Measurements from ENCODE around the gene U2SURP.
A peak's percentile ranks its signal among the peaks of the same experiment; 100 is the strongest.

Gene U2SURP

DNA sequence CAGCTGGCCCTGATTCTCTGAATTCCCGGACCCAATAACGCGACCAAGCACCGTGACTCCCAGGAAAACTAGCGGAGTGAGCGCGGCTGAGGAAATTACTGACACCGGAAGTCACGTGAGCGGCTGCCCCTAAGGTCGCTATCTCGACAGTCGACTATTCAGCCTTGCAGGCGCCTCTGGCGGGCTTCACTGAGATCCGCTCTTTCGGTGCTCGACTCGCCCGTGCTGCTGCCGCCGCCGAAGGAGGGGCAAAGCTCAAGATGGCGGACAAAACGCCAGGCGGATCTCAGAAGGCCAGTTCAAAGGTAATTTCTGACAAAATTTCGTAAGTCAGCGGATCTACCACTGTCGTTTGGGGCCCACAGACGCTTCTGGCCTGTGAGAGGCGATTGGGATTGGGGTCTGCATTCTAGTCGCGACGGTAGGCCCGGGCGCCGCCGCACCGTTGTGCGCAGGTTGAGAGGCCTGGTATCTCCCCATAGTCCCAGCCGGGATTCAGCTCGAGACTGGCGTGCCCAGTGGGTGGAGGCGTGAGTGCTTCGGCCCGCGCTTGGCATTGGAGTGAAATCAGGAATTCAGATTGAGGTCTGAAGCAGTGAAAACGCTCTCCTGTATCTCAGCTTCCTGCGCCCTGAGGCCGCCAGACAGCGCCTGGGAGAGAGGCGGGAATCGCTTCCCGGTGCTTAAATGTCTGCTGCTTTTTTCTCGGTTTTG is at the start of gene U2SURP:
U2SURP (plus strand) TSS at position 202 of the 714 bp plus-strand sequence; CDS start at position 261, 59 bp downstream.
- peak; percentile 71 to 98 (median 94) for DNase-seq

DNA sequence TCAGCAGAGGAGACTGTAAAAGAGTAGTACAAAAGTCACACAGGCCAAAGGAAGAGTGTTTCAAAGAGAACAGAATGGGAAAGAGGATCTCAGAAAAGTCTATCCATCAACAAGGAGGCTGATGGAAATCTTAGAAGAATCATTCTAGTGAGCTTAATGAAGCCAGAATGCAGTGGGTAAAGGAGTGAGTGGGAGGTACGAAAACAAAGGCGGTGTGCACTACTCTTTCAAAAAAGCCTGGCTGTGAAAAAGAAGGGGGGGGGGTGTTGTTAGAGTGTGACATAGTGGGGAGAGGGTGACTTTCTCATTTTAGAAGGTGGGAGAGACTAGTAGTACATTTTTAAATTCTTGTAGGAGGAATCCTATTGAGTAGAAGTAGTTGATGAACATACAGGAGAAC is 49.6 kb upstream of the U2SURP start:
- DNase-seq: no peak

DNA sequence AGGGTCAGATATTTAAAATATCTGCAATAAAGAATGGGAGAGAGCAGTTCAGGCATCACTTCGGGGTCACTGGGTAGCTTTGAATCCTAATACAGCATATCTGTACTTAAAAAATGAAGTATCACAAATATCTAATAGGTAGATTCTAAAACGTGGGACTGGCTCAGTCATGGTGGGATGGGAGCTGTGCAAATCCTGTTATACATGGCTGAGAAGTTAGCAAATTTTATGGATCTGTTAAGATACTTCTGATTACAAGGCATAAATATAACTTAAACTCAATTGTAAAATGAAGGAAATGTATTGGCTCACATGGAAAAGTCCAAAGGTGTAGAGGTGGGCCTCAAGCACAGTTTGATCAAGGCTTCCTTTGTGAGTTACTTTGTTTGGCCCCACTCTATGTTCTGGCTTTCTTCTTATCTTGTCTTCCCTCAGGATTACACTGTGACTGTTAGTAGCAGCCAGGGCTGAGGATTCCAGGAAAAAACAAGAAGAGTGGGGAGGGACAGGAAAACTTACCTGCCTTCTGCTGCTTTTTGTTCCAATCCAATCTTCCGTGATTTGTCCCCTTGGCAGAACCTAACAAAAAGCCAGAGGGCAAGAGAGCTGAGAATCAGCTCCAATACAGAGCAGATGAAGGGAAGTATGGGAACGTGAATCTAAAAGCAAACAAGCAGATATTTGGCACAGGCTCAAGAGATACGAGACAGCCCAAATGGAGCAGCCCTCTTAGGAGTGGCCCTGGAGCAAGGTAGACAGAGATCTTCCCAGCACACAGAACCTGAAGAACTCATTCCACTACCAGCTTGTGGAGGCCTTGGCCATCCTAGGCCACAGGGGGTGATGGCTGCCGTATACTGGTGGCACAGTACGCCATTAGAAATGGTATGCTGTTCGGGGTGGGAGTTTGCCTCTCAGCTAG is 48.8 kb upstream of the U2SURP start:
- no peak for DNase-seq

DNA sequence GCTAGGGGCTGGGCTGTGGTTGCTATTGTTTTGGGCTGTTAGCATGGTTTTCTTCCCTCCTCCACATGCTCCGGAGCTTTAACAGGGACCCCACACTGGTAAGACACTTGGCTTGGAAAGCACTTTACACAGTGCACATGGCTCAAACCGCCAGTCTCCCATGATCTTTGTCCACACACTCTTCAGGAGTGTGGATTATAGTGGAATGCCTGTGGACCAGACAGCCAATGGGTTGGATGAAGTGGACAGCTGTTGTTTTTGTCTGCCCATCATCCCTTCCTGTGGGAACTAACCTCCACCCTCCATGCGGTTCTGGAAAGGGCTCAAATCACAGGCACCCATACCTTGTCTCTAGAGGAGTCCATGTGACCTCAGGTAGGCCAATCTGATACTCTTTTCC is 47.9 kb upstream of the U2SURP start:
- no peak for DNase-seq

DNA sequence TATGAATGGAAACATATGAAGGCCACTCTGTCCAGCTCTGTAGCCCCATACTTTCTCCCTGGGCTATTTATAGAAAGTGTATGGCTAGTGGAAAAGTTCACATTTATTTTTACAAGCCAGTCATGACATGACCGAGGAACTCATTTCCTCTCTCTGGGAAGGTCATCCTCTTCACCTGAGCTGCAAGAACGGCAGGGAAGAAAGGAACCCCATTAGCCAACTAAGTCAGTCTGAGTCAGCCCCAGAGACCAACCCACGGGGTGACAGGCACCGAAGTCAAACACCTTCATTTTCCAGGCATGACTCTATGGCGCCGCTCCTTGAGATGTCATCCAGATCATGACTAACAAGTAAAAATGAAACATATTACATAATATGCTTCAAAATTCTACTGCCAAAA is 42.7 kb upstream of the U2SURP start:
- peak in 28 of 56 donors; percentile 7 to 80 (median 38) for DNase-seq

DNA sequence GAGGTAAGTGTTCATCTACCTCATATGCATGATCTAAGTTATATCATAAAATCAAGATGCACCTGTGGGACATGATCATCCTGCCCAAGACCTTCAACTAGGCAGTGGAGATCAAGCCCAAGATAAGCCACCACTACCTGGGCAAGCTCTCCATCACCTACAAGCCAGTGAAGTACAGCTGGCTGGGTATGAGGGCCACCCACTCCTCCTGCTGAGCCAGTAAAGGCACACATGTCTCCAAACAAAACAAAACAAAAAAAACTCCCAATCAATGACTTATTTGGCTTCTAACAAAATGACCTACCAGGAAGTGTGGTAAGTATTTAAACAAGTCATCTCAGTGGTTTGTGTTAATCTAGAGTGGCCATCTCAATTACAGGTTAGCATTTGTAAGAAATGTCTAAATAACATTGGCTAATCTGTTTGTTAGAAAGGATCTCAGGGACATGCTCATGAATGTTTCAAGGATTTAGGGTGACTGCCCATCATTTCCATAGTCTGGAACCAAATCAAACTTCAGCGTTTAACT is 41.0 kb upstream of the U2SURP start:
- no peak for DNase-seq

DNA sequence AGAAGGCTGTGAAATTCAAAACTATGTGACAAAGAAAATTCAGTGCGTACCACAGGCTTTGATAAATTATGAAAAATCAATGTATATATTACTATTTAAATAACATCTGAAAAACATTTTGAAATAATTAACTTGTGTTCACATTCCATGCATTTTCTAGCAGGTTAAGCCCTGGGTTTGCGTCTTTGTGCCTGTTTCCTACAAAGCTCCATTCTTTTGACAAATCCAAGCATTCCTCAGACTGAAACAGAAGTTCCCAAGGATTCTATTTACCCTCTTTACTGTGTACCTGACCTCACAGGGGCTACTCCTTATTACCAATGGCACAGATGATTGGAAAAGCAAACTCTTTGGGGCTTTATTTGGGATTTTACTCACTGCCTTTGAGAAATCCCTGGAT is 39.8 kb upstream of the U2SURP start:
- no peak for DNase-seq

DNA sequence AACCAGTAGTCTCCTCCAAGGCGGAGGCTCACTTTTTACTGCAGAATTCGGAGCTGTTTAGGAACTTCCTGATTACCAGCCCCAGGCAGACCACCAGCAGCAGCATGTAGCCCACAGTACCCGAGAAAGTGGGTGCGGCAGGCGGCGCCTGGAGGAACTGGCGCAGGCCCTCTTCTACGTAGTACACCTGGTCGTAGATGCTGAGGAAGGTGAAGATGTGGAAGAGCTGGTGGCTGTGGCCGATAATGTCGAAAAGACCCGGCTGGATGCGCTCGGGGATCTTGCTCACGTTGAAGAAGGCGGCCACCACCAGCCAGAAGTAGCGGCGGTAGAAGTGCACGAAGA is 39.2 kb upstream of the U2SURP start:
- DNase-seq: no peak

DNA sequence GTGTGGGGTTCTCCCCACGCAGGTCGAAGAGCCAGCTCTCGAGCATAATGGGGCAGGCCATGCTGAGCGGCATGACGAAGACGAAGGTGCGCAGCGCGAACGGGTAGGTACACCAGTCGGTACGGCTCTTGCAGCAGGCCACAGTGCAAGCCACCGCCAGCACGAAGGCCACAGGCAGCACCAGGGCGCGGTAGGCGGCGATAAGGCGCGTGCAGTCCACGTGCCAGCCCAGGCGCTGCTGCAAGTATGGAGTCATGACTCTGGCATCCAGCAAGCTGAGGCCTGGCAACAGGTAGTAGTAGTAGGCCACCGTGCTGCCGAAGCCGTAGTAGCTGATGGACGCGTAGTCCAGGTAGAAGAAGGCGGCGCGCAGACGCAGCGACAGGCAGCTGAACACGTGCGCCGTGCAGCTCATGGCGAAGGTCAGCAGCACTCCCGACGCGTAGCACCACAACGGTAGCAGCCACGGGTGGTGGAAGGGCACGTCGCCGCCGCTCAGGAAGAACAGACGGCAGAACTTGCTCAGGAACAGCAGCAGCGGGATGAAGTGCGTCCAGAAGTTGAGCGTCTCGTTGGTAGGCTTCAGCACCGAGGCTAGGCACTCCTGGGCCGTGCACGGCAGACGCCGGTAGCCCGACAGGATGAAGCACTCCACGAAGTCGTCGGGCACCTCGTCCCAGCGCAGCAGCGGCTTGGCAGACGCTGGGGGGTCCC is 38.7 kb upstream of the U2SURP start:
- no peak for DNase-seq

DNA sequence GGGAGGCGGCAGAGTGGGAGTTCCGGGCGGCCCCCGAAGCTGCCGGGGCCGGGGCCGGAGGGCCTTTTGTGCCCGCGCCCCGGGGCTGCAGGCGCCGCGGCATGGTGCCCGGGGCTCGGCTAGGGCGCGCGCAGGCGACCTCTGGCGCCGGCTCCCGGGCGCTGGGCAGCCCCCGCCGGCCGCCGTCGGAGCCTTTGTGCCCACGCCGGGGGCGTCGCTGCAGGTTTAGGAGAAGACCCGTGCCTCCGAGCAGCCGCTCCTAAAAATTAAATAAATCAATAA is 38.2 kb upstream of the U2SURP start:
- peak in 1 of 56 donors; percentile 61 for DNase-seq

DNA sequence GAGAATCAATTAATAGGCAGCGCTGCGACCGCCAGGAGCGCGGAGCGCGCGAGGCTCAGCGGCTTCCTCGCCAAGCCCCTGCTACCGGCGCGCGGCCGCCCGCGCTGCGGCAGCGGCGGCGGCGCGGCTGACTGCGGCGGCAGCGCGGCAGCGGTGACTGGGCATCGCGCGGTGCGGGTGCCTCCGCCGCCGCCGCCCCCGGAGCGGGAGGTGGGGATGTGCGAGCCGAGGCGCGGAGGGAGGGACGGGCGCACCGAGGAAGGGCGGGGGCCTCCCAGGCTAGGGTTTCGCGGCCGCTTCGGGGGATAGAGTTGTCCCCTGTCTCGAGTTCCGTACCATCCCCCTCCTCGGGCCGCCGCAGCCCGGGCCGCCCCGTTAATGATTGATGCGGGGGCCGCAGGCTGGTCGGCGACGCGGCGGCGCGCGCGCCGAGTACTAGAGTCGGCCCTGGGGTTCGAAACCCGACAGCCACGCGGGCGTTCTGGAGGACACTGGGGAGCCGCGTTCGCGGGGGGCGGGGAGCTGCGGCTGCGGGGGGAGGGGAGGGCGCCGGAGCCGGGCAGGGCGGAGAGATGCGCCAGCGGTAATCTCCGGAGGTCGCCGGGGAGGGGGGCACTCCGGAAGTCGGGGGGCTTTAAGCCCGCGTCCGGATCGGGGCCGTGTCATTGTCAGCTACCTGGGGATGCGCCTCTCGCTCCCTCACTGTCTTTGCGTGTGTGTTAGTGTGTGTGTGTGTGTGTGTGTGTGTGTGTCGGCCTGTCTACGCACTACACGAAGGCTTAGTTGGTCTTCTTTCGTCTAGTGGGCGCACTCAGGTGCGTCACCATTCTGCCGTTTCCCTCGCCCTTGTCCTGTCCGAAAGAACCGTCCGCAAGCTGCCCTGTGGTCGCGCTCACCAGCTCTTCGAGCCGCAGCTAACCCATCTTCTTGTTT is 37.6 kb upstream of the U2SURP start, which contains the start of gene PAQR9:
PAQR9 (minus strand) TSS at position 159 of the 933 bp plus-strand sequence. CDS start 338 bp downstream, outside the sequence.
- peak in 14 of 56 donors; percentile 7 to 61 (median 29) for DNase-seq

DNA sequence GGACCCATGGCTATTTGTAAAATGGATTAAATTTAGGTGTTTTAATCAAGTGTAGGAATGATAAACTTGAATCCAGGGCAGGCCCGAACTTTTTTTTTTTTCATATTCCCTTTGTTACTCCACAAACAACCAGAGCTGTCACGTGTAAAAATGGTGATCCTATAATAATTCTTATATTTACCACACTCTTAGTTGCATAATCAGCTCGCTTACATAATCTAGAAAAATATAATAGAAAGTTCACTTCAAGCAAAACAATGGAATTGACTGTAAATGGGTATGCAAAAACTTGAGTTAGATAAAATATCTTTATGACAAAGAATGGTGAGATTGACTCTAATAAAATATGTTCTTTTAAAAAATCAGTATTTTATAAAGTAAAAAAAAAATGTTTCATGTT is 35.8 kb upstream of the U2SURP start:
- DNase-seq: no peak

DNA sequence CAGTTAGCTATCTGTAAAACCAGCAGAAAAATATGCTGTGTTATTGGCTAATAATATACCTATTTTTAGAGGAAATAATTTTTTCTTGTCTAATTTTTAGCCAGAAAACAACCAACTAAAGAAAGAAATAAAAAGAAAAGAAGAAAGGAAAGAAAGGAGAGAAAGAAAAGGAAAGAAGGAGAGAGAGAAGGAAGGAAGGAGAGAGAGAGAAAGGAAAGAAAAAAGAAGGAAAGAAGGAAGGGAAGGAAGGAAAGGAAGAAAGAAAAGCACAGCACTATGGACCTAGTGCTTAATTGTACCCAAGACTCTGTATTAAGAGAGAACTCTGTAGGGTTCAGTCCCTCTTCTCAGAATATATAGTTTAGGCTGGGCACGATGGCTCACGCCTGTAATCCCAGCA is 34.6 kb upstream of the U2SURP start:
- DNase-seq: no peak

DNA sequence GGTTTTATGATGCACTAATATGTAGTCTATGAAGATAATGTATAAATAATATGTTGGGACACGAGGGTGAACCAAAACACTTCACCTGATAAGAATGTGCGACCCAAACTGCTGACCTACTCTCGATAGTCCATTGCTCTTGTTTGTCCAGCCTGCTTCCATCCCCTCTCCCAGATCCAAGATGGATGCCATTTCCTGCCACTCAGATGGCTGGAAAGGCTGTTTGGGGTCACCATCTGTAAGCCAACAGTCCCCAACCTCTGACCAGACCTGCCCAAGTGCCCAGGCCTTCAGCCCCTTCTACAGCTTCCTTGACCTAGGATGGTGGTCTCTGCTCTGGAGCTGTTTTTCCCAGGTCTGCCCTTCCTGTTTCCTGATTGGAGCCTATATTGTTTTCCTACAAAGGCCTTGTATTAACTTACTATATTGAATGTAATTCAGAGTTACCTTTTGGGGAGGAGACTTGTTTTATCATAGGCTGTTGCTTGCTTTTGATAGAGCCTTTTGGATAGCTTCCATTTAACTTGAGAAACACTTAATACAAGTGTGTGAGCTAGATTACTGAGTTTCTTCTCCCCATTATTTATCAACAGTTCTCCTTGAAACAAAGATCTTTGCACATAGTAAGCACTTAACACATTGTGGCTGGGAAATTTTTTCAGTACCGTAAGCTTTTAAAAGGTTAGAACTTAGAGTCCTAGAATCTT is 32.9 kb upstream of the U2SURP start:
- no peak for DNase-seq

DNA sequence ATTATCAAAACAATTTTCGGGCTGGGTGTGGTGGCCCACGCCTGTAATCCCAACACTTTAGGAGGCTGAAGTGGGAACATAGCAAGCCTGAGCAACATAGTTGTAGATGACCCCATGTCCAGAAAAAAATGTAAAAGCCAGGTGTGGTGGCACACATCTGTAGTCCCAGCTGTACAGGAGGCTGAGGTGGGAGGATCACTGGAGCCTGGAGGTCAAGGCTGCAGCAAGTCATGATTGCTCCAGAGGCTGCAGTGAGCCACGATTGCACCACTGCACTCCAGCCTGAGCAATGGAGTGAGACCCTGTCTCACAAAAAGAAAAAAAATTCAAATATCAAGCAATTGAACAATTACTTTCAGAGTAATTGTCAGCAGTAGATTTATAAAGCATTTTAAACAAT is 29.9 kb upstream of the U2SURP start:
- DNase-seq: no peak

DNA sequence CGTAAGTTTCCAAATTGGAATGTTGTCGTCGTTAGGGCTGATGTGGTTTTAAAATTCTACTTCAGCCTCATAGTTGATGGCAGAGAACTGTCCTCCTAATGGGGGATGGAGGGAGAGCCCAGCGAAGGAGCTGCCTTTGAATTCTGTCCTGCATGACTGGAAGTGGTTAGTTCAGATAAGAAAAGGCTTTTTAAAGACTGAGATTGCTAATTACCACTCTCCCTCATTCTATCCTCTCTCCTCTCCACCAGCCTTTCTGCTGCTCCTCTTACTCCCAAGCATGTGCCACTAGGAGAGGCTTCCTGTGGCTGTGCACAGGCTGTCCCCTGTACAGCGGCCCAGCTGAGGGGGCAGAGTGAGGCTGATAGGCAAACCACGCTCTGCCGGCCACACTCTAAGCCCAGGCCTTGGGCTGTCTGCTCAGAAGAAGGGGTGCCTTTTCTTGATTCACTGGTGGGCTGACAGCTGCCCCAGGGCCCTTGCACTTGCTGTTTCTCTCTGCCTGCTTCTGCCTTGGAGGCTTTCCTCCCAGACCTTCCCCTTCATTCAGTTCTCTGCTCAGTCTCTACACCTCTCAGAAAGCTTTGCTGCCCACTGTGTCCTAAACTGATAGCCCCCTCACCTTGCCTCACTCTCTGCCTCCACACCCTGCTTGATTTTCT is 29.1 kb upstream of the U2SURP start:
- DNase-seq: no peak

DNA sequence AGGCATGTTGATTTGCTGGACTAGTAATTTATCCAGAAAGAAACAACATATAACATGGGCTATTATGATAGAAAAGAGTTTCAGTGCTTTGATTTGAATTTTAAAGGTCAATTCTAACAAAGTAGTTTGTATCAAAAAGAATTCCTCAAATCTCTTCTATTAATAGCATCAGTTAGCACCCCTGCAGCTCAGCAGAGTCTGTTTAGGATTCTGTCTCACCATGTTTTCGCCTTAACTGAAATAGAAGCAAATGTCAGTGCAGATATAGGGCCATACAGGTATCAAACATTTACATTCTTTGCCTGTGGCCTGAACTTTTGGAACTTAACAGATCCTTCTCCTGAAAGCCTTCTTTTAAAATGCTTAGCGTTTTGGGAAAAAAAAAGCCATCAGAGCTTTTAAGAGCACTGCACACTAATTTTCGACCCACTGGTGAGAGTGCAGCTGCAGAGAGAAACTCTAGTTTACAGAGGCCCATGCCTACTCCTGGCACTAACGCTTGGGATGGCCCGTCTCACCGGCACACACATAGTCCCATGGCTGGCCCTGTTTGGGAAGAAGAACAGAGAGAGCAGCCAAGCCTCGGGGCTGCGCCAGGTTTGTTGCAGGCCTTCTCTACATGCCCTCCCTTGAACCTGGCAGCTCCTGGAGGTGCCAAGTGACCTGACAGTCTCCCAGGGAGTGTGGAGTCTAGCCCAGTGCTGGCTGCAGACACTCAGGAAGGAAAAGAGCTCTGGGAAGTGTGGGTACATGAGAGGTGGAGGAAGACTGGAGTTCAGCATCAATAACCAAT is 28.0 kb upstream of the U2SURP start:
- DNase-seq: peak in 12 of 56 donors; percentile 2 to 48 (median 20)

DNA sequence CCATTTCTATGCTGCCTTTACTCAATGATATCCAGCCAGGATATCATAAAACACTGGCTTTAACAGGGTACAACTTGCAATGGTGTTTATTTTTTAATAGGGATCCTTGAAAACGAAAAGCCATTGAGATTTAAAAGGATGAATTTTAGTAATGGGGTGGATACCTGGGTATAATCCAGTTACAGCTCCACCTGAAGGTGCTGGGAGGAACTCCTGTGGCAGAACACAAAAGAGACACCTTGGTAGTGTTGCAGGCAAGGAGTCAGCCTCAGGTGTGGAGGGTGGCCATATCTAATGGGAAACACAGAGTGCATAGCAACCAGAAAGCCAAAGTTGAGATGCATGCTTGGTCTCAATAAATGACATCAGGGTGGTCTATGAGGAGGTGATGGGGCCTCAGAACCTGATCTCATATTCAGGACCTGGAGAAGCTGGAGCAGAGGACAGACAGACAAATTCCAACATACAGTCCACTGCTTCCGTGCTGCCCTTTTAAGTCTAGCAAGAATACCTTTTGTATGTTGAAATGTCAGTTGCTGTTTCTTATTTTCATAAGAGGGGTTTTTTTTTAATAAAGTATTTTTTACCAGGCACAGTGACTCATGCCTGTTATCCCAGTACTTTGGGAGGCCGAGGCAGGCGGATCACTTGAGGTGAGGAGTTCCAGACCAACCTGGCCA is 25.9 kb upstream of the U2SURP start:
- no peak for DNase-seq
